Esophagus muscularis mucosa (tissue), 4 donors: ENCODE data around the gene L3MBTL2. TPM values are rescaled to one million over a fixed set of nuclear protein-coding genes. Genes with fewer than 3 reads are reported as not detected.

ENCODE experiments used
- DNase-seq: peaks from one replicate; pipeline ENCODE4 v3.0.0-alpha.2; 2017; ENCODE audit errors: extremely low spot score
- H3K27ac ChIP-seq, 4 donors: fragments of 200-600 bp; sonication (generic); replicated peaks in 1 of 4; 1 replicate in 3 of 4; 2 replicates in 1 of 4; pipeline ENCODE4 v1.5.1; 2016 to 2019; ENCODE audit warnings: mild to moderate bottlenecking in 1 of 4
- H3K27me3 ChIP-seq, 4 donors: fragments of 200-600 bp; sonication (generic); one replicate each; pipeline versions ENCODE4 v1.5.1 to v1.6.0; 2016 to 2019
- H3K36me3 ChIP-seq, 4 donors: fragments of 200-600 bp; sonication (generic); one replicate each; pipeline ENCODE4 v1.5.1; 2016 to 2019
- H3K4me1 ChIP-seq, 4 donors: fragments of 200-600 bp; sonication (generic); one replicate each; pipeline ENCODE4 v1.5.1; 2016 to 2019
- H3K4me3 ChIP-seq, 4 donors: fragments of 200-600 bp; sonication (generic); 1 replicate in 2 of 4; 2 replicates in 2 of 4; pipeline ENCODE4 v1.5.1; 2016 to 2019; ENCODE audit warnings: mild to moderate bottlenecking in 4 of 4, moderate library complexity in 1 of 4
- H3K9me3 ChIP-seq, 4 donors: fragments of 200-600 bp; sonication (generic); 1 replicate in 3 of 4; 2 replicates in 1 of 4; pipeline ENCODE4 v1.5.1; 2016 to 2019
- EP300 ChIP-seq: sonication (generic); formaldehyde crosslinking; IDR thresholded peaks from one replicate; pipeline ENCODE4 v1.6.1; 2017; ENCODE audit warnings: antibody characterized with exemption
- POLR2A ChIP-seq: fragments of 450-650 bp; IDR thresholded peaks from one replicate; pipeline ENCODE4 v1.6.1; 2017; ENCODE audit warnings: antibody characterized with exemption, moderate library complexity, mild to moderate bottlenecking, low read depth
- POLR2AphosphoS5 ChIP-seq, 2 donors: sonication (generic); formaldehyde crosslinking; IDR thresholded peaks; one replicate each; pipeline ENCODE4 v1.6.1; 2017; ENCODE audit warnings: antibody characterized with exemption in 2 of 2
- WGBS: methylation state at CpG from one replicate; pipeline ENCODE4 v1.1.5; 2018; 5-methylcytosine and 5-hydroxymethylcytosine counted together
- intact Hi-C: fragments of 100-400 bp; cut with DNase I; formaldehyde crosslinking; loops from one replicate; pipeline ENCODE4 v1.15.1; 2023
- total RNA-seq, 4 donors: library from RNA; depleted of rRNA; stranded (reverse); fragments of >200 nt; gene quantifications; one replicate each; pipeline versions ENCODE4 v1.1.0 to v1.2.1, GENCODE V29; 2016
- TF ChIP-seq, protein P1 (sequence below), 3 experiments: fragments of 200-600 bp in 2 of 3; fragments of 450-650 bp in 1 of 3; sonication (generic) in 2 of 3; IDR thresholded peaks; one replicate each; pipeline ENCODE4 v1.5.1; 2017 to 2019; ENCODE audit warnings: antibody characterized with exemption in 3 of 3, mild to moderate bottlenecking in 2 of 3, moderate library complexity in 1 of 3

Gene L3MBTL2
- total RNA-seq, 4 donors from 2014 or later, result 17.4 to 29.9 (median 22.4) TPM

DNA sequence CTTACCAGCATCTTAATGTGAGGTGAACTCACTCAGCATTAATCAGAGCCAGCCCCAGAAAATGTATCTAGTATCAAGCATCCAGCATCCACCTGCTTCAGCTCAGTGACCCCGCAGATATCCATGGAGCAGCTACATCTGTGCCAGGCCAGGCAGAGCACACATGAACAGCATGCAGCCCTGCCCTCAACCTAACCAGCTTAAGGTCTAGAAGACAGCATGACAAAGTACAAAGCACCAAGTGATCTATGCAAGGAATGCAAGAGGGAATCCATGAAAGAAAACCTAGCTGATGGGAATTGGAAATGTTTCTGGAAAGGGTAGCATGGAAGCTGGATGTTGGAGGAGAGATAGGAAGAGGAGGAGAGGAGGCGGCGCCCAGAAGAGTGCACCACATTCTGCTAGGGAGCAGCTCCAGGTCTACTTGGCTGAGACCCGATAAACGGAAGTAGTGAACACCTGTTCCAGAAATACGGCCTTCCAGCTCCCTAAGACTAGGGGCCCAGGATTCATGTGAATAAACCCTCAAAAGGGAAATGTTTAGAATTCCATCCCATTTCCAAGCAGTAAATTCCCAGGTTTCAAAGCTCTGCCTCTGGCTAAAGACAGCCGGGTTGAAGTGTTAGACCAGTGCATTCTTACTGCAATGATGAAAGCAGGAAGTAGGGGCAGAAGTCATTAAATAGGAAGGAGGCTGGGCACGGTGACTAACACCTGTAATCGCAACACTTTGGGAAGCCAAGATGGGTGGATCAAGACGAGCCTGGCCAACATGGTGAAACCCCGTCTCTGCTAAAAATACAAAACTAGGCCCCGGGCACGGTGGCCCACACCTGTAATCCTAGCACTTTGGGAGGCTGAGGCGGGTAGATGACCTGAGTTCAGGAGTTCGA, 23.5 kb upstream of the L3MBTL2 start:
- peaks cover 20 to 37% (median 32%) of the 10 kb centered on the region in 4 donors for H3K36me3 ChIP-seq
- H3K27ac ChIP-seq, result peak overlapping the region in 3 of 4 donors; percentile 17 to 43 (median 31)
- H3K4me3 ChIP-seq, result no peak overlapping the region
- H3K4me1 ChIP-seq, result peaks cover 0 to 14% (median 4%) of the 10 kb centered on the region in 4 donors
- DNase-seq, result no peak
- WGBS, result 63% methylated on average over 15 of the region's 15 CpGs
- TF ChIP-seq EP300 (no peak), POLR2AphosphoS5 (IDR thresholded peaks at IDR 0.05) (no peak), POLR2A (no peak)
- TF ChIP-seq, protein P1, sequence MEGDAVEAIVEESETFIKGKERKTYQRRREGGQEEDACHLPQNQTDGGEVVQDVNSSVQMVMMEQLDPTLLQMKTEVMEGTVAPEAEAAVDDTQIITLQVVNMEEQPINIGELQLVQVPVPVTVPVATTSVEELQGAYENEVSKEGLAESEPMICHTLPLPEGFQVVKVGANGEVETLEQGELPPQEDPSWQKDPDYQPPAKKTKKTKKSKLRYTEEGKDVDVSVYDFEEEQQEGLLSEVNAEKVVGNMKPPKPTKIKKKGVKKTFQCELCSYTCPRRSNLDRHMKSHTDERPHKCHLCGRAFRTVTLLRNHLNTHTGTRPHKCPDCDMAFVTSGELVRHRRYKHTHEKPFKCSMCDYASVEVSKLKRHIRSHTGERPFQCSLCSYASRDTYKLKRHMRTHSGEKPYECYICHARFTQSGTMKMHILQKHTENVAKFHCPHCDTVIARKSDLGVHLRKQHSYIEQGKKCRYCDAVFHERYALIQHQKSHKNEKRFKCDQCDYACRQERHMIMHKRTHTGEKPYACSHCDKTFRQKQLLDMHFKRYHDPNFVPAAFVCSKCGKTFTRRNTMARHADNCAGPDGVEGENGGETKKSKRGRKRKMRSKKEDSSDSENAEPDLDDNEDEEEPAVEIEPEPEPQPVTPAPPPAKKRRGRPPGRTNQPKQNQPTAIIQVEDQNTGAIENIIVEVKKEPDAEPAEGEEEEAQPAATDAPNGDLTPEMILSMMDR (IDR thresholded peaks at IDR 0.05), result no peak
- intact Hi-C loops, result no loop called here
- no peaks in the 10 kb centered on the region for H3K9me3 ChIP-seq
- H3K27me3 ChIP-seq, result no peaks in the 10 kb centered on the region

- TF ChIP-seq POLR2AphosphoS5 (IDR thresholded peaks at IDR 0.05) (no peak), EP300 (no peak), POLR2A (no peak)
- TF ChIP-seq, protein P1 (IDR thresholded peaks at IDR 0.05), result no peak
- Histone ChIP-seq H3K27me3 (no peaks in the 10 kb centered on the region), H3K4me3 (no peak overlapping the region), H3K9me3 (no peaks in the 10 kb centered on the region), H3K36me3 (peaks cover 0 to 12% (median 6%) of the 10 kb centered on the region in 4 donors), H3K4me1 (peaks cover 0 to 8% (median 0%) of the 10 kb centered on the region in 4 donors), H3K27ac (no peak overlapping the region)
- intact Hi-C loops, result no loop called here
- DNase-seq, result no peak
- 61% methylated on average over 3 of the region's 3 CpGs for WGBS
Measured at GRCh38 chr22:41184679-41185078, 20.4 kb upstream of the L3MBTL2 start.

DNA sequence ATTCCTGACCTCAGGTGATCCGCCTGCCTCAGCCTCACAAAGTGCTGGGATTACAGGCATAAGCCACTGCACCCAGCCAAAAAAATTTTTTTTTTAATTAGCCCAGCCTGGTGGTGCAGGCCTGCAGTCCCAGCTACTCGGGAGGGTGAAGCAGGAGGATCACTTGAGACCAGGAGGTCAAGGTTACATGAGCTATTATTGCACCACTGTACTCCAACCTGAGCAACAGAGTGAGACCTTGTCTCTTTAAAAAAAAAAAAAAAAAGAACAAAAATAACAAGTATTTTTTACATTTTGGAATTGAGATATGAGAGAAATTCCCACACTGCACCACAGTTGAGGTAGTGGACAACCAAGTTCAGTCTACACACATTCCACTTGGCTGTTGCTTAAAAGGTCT, 13.6 kb upstream of the L3MBTL2 start:
- no peak for DNase-seq
- Histone ChIP-seq H3K36me3 (no peaks in the 10 kb centered on the region), H3K27me3 (no peaks in the 10 kb centered on the region), H3K4me1 (peaks cover 0 to under 1% (median under 1%) of the 10 kb centered on the region in 4 donors), H3K9me3 (no peaks in the 10 kb centered on the region), H3K4me3 (no peak overlapping the region), H3K27ac (no peak overlapping the region)
- TF ChIP-seq POLR2AphosphoS5 (IDR thresholded peaks at IDR 0.05), result no peak
- TF ChIP-seq EP300, result no peak
- TF ChIP-seq, protein P1 (IDR thresholded peaks at IDR 0.05), result no peak
- TF ChIP-seq POLR2A, result no peak
- 94% methylated on average over 2 of the region's 2 CpGs for WGBS
- intact Hi-C loops, result no loop called here

DNA sequence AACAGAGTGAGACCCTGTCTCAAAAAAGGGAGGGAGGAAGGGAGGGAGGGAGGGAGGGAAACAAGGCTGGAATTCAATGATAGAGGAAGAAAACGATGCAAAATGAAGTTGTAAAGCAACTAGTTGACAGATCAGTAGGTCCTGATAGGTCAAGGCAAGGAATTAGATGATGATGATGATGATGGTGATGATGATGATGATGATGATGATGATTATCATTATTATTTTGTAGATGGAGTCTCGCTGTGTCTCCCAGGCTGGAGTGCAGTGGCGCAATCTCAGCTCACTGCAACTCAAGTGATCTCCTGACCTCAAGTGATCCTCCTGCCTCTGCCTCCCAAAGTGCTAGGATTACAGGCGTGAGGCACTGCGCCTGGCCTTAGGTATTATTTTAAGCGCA, 11.3 kb upstream of the L3MBTL2 start:
- intact Hi-C loops, result no loop called here
- Histone ChIP-seq H3K27ac (no peak overlapping the region), H3K27me3 (no peaks in the 10 kb centered on the region), H3K4me3 (no peak overlapping the region), H3K4me1 (peaks cover 10 to 21% (median 18%) of the 10 kb centered on the region in 4 donors), H3K9me3 (no peaks in the 10 kb centered on the region), H3K36me3 (no peaks in the 10 kb centered on the region)
- TF ChIP-seq, protein P1 (IDR thresholded peaks at IDR 0.05), result no peak
- TF ChIP-seq EP300 (no peak), POLR2AphosphoS5 (IDR thresholded peaks at IDR 0.05) (no peak), POLR2A (no peak)
- WGBS, result 97% methylated on average over 6 of the region's 6 CpGs
- DNase-seq, result no peak
